Stimulated activated memory B cell treated with anti-CD40 and anti-IgM and Interleukin-4, amounts not matched to agents 10 μg/mL and 1 μg/mL and 100 μg/mL, for 72 hours (primary cell): Measurements from ENCODE around the gene GRK5.

Experiments used
- ATAC-seq: fragments of 150-1000 bp; cut with Tn5 transposase; 2 replicates; pipeline ENCODE4 v1.10.0; 2021
- H3K27ac Mint-ChIP-seq: one replicate; pipeline ENCODE4 v1.8.0; 2022; ENCODE audit warnings: mild to moderate bottlenecking, mixed read lengths
- H3K27me3 Mint-ChIP-seq: one replicate; pipeline ENCODE4 v1.8.0; 2022; ENCODE audit warnings: mixed read lengths
- H3K36me3 Mint-ChIP-seq: one replicate; pipeline ENCODE4 v1.8.0; 2022; ENCODE audit warnings: mixed read lengths
- H3K4me1 Mint-ChIP-seq: one replicate; pipeline ENCODE4 v1.8.0; 2022; ENCODE audit warnings: mixed read lengths
- H3K4me3 Mint-ChIP-seq: one replicate; pipeline ENCODE4 v1.8.0; 2022; ENCODE audit warnings: mild to moderate bottlenecking, moderate library complexity, mixed read lengths
- H3K9me3 Mint-ChIP-seq: one replicate; pipeline ENCODE4 v1.8.0; 2022; ENCODE audit warnings: mixed read lengths

Gene GRK5

DNA sequence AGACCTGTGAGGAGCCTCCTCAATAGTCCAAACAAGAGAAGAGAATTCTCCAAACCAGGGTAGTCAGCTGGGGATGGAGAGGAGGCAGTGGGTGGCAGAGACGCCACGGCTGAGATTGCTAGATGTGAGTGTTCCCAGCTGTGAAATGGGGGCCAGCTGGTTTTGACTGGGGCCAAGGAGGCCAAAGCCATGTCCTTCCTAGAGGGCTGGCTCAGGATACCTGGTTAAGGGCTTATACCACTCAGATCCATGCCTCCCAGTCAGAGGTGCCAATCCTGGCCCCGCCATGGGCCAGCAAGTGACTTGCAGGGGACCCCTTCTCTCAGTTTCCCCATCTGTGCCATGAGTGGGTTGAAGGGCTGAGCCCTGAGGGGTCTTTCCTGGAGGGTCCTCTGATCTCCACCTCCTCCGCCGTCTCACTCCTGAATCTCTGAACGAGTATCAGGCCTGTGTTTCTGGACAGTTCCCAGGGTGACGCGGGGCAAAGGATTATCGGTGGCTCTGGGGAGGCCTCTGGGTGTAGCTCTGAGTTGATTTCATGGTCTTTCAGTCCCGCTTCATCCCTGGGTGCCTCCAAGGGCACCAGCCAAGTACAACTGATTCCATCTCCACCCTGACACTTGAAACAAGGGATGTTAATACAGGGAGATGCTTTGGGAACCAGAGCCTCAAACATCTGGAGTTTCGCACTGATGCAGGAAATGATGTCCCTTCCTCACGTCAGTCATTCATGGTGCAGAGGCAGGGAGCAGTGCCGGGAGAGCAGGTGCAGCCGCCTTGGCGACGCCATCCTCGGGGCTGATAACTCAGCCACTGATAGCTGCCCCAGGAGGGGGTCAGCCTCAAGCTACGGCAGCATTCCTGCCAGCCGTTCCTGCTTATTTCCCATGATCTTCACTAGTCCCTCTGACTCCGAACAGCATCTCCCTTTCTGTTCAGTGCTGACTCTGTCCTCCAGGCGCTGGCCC lies 208.4 kb downstream of the GRK5 start:
- peaks cover 6% of the 10 kb centered on the region for H3K36me3 Mint-ChIP-seq
- no peaks in the 10 kb centered on the region for H3K27me3 Mint-ChIP-seq
- H3K4me3 Mint-ChIP-seq = no peak overlapping the region
- H3K9me3 Mint-ChIP-seq = no peaks in the 10 kb centered on the region
- ATAC-seq = peak; percentile 9
- H3K4me1 Mint-ChIP-seq = peaks cover 8% of the 10 kb centered on the region
- H3K27ac Mint-ChIP-seq = no peak overlapping the region

DNA sequence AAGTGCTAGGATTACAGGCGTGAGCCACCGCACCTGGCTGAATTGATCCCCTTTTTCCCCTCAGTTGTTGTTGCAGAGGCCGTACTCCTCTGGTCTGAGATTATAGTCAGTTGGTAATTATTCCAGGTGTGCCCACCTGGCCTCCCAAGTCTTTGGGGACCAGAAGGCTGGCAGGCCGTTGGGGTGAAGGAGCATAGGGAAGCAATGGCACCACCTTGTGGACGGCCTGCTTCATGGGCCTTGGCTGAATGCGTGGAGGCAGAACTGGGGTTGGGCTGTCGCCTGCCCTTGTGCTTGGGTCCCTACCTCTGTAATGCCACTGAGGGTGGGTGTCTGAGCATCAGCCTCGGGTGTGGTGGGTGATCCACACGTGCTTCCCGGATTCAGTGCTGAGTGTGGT lies 209.5 kb downstream of the GRK5 start:
- peak; percentile 83 for ATAC-seq
- Mint-ChIP-seq H3K4me1 (peaks cover 8% of the 10 kb centered on the region), H3K27me3 (no peaks in the 10 kb centered on the region), H3K4me3 (no peak overlapping the region), H3K27ac (no peak overlapping the region), H3K9me3 (no peaks in the 10 kb centered on the region), H3K36me3 (no peaks in the 10 kb centered on the region)

DNA sequence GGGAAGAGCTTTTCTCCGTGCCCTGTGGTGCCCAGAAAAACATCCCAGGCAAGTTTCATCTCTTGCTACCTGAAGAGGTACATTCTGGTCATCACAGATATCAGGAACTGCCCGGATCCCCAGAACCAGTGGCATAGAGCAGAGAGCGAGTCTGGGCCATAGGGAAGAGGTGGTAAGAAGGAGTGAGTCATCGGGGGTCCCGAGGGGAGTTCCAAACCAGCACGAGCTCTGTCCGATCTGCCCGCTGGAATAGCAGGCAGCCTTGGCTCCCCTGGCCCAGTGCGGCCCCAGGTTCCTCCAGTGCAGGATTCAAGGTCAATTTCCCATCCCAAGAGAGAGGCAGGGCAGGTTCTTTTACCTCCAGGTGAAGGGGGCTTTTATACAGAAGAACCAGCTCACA lies 210.5 kb downstream of the GRK5 start:
- Mint-ChIP-seq H3K4me3 (no peak overlapping the region), H3K4me1 (peaks cover 8% of the 10 kb centered on the region), H3K36me3 (no peaks in the 10 kb centered on the region), H3K27ac (no peak overlapping the region), H3K9me3 (no peaks in the 10 kb centered on the region), H3K27me3 (no peaks in the 10 kb centered on the region)
- ATAC-seq = no peak

DNA sequence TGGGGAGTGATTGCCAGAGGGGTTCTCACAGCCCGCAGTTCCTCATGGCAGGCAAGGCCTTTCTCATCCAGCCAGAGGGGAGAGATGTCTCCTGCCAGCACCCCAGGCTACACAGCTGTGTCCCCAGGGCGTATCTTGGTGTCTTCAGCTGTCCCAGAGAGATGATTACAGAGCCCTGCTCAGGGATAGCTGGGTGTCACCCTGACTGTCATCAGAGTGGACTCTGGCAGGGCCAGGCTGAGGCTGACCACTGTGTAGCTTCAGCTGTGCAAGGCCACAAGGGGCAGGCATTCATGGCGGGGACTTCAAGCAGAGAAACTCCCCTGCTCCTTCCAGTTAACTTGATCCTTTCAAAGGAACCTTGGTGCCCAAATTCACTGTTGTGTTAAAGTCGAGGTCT lies 211.0 kb downstream of the GRK5 start:
- Mint-ChIP-seq H3K36me3 (no peaks in the 10 kb centered on the region), H3K27ac (no peak overlapping the region), H3K4me3 (no peak overlapping the region), H3K9me3 (no peaks in the 10 kb centered on the region), H3K4me1 (peaks cover 8% of the 10 kb centered on the region), H3K27me3 (no peaks in the 10 kb centered on the region)
- no peak for ATAC-seq

GRCh38 chr10:119419931-119420330 lies 212.6 kb downstream of the GRK5 start:
- H3K27me3 Mint-ChIP-seq = no peaks in the 10 kb centered on the region
- no peak overlapping the region for H3K4me3 Mint-ChIP-seq
- no peak for ATAC-seq
- H3K36me3 Mint-ChIP-seq = peaks cover 5% of the 10 kb centered on the region
- peaks cover 8% of the 10 kb centered on the region for H3K4me1 Mint-ChIP-seq
- H3K9me3 Mint-ChIP-seq = no peaks in the 10 kb centered on the region
- H3K27ac Mint-ChIP-seq = no peak overlapping the region

DNA sequence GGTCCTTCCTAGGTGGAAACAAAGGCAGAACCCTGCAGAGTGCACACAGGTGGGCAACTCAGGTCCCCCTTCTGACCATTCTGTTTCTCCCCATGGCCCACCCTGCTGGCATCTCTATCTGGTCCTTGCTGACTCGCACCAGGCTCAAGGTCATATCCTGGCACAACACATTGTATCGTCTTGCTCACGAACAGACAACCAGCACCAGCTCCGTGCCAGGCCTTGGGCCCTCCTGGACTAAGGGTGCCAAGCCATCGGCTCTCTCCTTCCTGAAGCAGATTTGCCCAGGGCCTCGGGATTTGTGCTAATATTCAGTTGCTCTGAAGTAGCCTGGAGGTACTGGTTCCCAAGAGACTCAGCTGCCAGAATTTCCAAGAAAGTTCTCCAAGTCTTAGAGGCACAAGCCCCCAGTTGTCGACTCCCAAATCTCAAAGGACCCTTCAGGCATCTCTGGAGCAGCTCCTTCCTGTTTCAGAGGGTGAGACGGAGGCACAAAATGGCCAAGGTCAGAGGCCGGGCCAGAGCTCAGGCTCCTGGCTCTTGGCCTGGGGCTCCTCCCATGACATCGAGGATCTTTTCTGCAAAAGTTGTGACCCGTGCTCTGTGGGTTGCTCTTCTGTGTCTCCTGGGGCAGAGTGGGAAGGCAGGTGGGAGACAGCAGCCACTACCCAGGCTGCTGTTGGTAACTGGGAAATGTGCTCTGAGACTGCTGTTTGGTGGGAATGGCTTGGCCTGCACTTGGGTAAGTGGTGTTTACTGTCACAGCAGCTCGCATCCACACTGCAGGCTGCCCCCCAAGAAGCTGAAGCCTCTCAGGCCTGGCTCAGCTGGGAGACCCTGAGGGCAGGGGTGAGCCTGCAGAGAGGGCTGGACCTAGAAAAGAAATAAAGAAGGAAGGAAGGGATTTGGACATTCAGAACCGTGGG lies 213.8 kb downstream of the GRK5 start:
- H3K27me3 Mint-ChIP-seq = no peaks in the 10 kb centered on the region
- H3K27ac Mint-ChIP-seq = no peak overlapping the region
- H3K9me3 Mint-ChIP-seq = no peaks in the 10 kb centered on the region
- peaks cover 5% of the 10 kb centered on the region for H3K36me3 Mint-ChIP-seq
- peaks cover 12% of the 10 kb centered on the region for H3K4me1 Mint-ChIP-seq
- H3K4me3 Mint-ChIP-seq = no peak overlapping the region
- no peak for ATAC-seq

GRCh38 chr10:119421891-119422681 lies 214.7 kb downstream of the GRK5 start:
- H3K4me1 Mint-ChIP-seq = peaks cover 5% of the 10 kb centered on the region
- no peak for ATAC-seq
- H3K27ac Mint-ChIP-seq = no peak overlapping the region
- peaks cover 5% of the 10 kb centered on the region for H3K36me3 Mint-ChIP-seq
- no peaks in the 10 kb centered on the region for H3K27me3 Mint-ChIP-seq
- H3K9me3 Mint-ChIP-seq = no peaks in the 10 kb centered on the region
- H3K4me3 Mint-ChIP-seq = no peak overlapping the region

GRCh38 chr10:119422682-119423509 lies 215.5 kb downstream of the GRK5 start:
- Mint-ChIP-seq H3K36me3 (peaks cover 5% of the 10 kb centered on the region), H3K4me1 (peaks cover 5% of the 10 kb centered on the region), H3K27ac (no peak overlapping the region), H3K4me3 (no peak overlapping the region), H3K9me3 (no peaks in the 10 kb centered on the region), H3K27me3 (no peaks in the 10 kb centered on the region)
- ATAC-seq = no peak

DNA sequence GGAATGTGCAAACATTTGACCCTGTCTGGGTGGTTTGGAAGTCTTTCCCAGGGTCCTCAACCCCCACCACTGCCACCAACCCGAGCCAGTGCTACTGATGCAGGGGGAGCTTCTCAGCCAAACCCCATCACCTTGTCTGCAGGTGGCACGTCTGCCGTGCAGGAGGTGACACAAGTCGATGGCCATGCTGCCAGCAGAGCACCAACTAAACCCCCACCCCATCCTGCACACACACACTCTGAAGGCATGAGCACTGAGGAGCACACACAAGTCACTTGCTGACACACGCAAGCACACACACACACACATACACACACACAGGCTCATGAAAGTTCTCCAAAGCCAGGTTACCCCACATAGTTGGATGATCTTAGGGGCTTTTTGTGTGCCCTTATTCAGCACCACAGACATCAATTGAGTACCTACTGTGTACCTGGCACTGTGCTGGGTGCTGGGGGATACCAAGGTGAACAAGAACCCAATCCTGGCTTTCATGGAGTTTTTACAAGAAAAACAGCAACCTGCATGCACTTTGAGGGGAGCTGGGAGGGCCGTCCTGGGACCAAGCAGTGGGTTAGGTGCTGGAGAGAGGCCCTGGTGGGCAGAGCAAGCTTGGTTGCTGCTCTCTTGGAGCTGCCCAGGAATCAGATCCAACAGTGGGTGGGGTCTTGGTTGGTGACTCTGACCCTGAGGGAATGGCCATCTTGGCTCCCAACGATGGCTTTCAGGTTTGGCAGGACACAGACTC lies 216.3 kb downstream of the GRK5 start:
- Mint-ChIP-seq H3K36me3 (peaks cover 11% of the 10 kb centered on the region), H3K9me3 (no peaks in the 10 kb centered on the region), H3K4me3 (no peak overlapping the region), H3K27me3 (no peaks in the 10 kb centered on the region), H3K27ac (no peak overlapping the region), H3K4me1 (peaks cover 5% of the 10 kb centered on the region)
- ATAC-seq = no peak

DNA sequence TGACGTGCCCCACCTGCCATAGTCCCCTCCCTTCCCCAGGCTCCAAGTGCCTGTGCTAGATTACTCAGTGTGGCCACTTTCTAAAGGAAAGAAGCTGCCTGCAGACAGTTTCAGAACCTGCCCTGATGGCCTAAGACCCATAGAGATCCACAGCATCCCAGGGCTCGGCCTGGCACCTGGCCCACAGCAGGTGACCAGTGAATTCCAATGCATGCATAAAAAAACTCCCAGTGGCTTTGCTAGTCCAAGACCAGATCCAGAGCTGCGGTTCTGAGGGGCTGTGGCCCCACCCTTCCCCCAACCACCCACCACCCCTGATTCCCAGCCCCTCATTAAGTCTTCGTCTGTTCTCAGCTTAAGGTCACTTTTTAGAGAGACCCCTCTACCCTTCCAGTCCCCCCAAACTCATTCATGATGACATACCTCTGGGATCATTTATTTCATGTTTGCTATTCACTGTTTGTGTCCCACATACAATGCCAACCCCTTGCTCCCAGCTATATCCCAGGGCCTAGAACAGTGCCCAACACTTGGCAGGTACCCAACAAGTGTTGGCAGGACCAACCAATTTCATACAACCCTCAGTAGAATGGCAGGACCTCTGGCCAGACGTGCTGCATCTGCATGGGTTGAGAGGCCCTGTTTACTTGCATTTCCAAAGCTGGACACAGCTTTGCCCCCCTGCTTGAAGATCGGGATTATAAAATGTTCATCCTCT lies 217.0 kb downstream of the GRK5 start:
- ATAC-seq = no peak
- no peaks in the 10 kb centered on the region for H3K9me3 Mint-ChIP-seq
- no peaks in the 10 kb centered on the region for H3K27me3 Mint-ChIP-seq
- no peak overlapping the region for H3K27ac Mint-ChIP-seq
- peaks cover 5% of the 10 kb centered on the region for H3K4me1 Mint-ChIP-seq
- H3K4me3 Mint-ChIP-seq = no peak overlapping the region
- H3K36me3 Mint-ChIP-seq = peaks cover 16% of the 10 kb centered on the region

GRCh38 chr10:119425102-119425880 lies 217.9 kb downstream of the GRK5 start:
- H3K4me1 Mint-ChIP-seq = peaks cover 5% of the 10 kb centered on the region
- H3K36me3 Mint-ChIP-seq = peaks cover 16% of the 10 kb centered on the region
- ATAC-seq = no peak
- no peak overlapping the region for H3K27ac Mint-ChIP-seq
- H3K9me3 Mint-ChIP-seq = no peaks in the 10 kb centered on the region
- H3K27me3 Mint-ChIP-seq = no peaks in the 10 kb centered on the region
- no peak overlapping the region for H3K4me3 Mint-ChIP-seq

GRCh38 chr10:119425881-119426170 lies 218.5 kb downstream of the GRK5 start:
- peaks cover 5% of the 10 kb centered on the region for H3K4me1 Mint-ChIP-seq
- no peaks in the 10 kb centered on the region for H3K27me3 Mint-ChIP-seq
- ATAC-seq = no peak
- H3K36me3 Mint-ChIP-seq = peaks cover 16% of the 10 kb centered on the region
- H3K27ac Mint-ChIP-seq = no peak overlapping the region
- no peaks in the 10 kb centered on the region for H3K9me3 Mint-ChIP-seq
- H3K4me3 Mint-ChIP-seq = no peak overlapping the region

DNA sequence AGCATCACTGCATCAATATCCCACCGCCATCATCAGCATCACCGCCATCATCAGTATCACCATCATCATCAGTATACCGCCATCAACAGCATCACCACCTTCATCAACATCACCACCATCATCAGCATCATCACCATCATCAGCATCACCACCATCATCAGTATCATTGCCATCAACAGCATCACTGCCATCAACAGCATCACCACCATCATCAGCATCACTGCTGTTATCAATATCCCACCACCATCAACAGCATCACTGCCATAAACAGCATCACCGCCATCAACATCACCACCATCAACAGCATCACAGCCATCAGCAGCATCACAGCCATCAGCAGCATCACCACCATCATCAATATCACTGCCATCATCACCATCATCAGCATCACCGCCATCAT lies 219.3 kb downstream of the GRK5 start:
- Mint-ChIP-seq H3K4me3 (no peak overlapping the region), H3K27me3 (no peaks in the 10 kb centered on the region), H3K4me1 (peaks cover 5% of the 10 kb centered on the region), H3K36me3 (peaks cover 16% of the 10 kb centered on the region), H3K27ac (no peak overlapping the region), H3K9me3 (no peaks in the 10 kb centered on the region)
- ATAC-seq = no peak
